Measurements from ENCODE around the gene OR8B4. TPM values are rescaled to one million over a fixed set of nuclear protein-coding genes. Genes with fewer than 3 reads are reported as not detected.
A peak's percentile ranks its signal among the peaks of the same experiment; 100 is the strongest.
"Not testable (repeated sequence)": the region's sequence is repeated elsewhere in the genome, so short reads cannot be mapped to it uniquely, and the experiment has no call there.

The OR8B4 gene
- total and polyA plus RNA-seq, 10 of the 15 experiments (the other 5 are each of a cell fraction or from before 2014, with no cell fraction given): not detected

DNA sequence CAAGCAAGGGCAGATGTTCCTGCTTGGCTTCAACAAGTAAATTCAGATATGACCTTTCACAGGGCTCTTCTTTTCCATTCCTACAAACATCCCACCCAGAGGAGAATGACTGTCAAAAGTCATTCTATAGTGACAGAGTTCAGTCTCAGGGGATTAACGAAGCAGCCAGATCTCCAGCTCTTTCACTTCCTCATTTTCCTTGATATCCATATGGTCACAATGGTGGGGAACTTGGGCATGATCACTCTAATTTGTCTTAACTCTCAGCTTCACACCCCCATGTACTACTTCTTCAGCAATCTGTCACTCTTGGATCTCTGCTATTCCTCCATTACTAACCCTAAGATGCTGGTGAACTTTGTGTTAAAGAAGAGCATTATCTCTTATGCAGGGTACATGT lies 35.8 kb upstream of the OR8B4 start:
- FAIRE-seq (no peak), DNase-seq (ENCODE audit: low read depth, low spot score) (no peak), ATAC-seq (no peak)
- H3K9me3 ChIP-seq (replicated peaks; ENCODE audit: control insufficient read depth, insufficient read depth, low read length): no peaks in the 10 kb centered on the region
- 0% methylated on average over 1 of the region's 1 CpG for WGBS (ENCODE audit: insufficient coverage, insufficient replicate concordance, low lambda C conversion rate, missing lambda C conversion rate)
- no peaks in the 10 kb centered on the region for H3K79me2 ChIP-seq (ENCODE audit: control insufficient read depth, insufficient read depth, low read length)
- no peaks in the 10 kb centered on the region for H3K4me1 ChIP-seq (ENCODE audit: control insufficient read depth, insufficient read depth, low read length)
- CTCF ChIA-PET: no interaction called here
- intact Hi-C loops (cut with micrococcal nuclease; ENCODE audit: unreplicated experiment) (no loop called here), in situ Hi-C loops (cut with MboI) (no loop called here)
- BruUV-seq (replicated peaks): no TSS peak
- SMC1A ChIA-PET (ENCODE audit: uncharacterized antibody, unreplicated experiment): no interaction called here
- H4K20me1 ChIP-seq (ENCODE audit: control insufficient read depth, insufficient read depth): no peaks in the 10 kb centered on the region
- no peak overlapping the region for H2AFZ ChIP-seq (ENCODE audit: control insufficient read depth, low read depth, low read length)
- no peak overlapping the region for H3K27ac ChIP-seq (ENCODE audit: control insufficient read depth, insufficient read depth)
- H3K9ac ChIP-seq (ENCODE audit: control insufficient read depth, insufficient read depth, low read length): no peak overlapping the region
- TF ChIP-seq ELK1 (IDR thresholded peaks at IDR 0.05; ENCODE audit: low read depth, low read length): no peak
- no peak for TF ChIP-seq DPF2 (IDR thresholded peaks at IDR 0.05)
- TF ChIP-seq HCFC1 (IDR thresholded peaks at IDR 0.05; ENCODE audit: low read length): no peak
- no peak for TF ChIP-seq BACH1 (IDR thresholded peaks at IDR 0.05; ENCODE audit: borderline replicate concordance)
- TF ChIP-seq CHD1 (IDR thresholded peaks at IDR 0.05; ENCODE audit: low read depth, low read length): no peak
- POLR2A ChIA-PET: no interaction called here
- no peaks in the 10 kb centered on the region for H3K27me3 ChIP-seq (replicated peaks in 1 of 2; ENCODE audit: control insufficient read depth in 2 of 2, insufficient read depth in 2 of 2, low read length in 1 of 2)
- RAD21 ChIA-PET (ENCODE audit: unreplicated experiment): no interaction called here
- no peak overlapping the region for H3K4me3 ChIP-seq
- H3K36me3 ChIP-seq (ENCODE audit: control insufficient read depth in 2 of 2, insufficient read depth in 2 of 2, low read length in 1 of 2): no peaks in the 10 kb centered on the region
- no peak overlapping the region for H3K4me2 ChIP-seq (ENCODE audit: control insufficient read depth, insufficient read depth)

DNA sequence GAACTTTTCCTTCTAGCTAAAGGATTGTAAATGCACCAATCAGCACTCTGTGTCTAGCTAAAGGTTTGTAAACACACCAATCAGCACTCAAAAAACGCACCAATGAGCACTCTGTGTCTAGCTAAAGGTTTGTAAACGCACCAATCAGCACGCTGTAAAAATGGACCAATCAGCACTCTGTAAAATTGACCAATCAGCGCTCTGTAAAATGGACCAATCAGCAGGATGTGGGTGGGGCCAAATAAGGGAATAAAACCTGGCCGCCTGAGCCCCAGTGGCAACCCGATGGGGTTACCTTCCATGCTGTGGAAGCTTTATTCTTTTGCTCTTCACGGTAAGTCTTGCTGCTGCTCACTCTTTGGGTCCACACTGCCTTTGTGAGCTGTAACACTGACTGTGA lies 34.7 kb upstream of the OR8B4 start:
- DNase-seq (ENCODE audit: low read depth, low spot score); in situ Hi-C loops (cut with MboI); H3K27ac ChIP-seq (ENCODE audit: control insufficient read depth, insufficient read depth): not testable (repeated sequence)

More for the DNA sequence above, 34.7 kb upstream of the OR8B4 start:
- H3K4me1 ChIP-seq (ENCODE audit: control insufficient read depth, insufficient read depth, low read length); H3K79me2 ChIP-seq (ENCODE audit: control insufficient read depth, insufficient read depth, low read length); ATAC-seq; H4K20me1 ChIP-seq (ENCODE audit: control insufficient read depth, insufficient read depth); SMC1A ChIA-PET (ENCODE audit: uncharacterized antibody, unreplicated experiment); H3K9ac ChIP-seq (ENCODE audit: control insufficient read depth, insufficient read depth, low read length); FAIRE-seq; H3K36me3 ChIP-seq (ENCODE audit: control insufficient read depth in 2 of 2, insufficient read depth in 2 of 2, low read length in 1 of 2); BruUV-seq (replicated peaks); POLR2A ChIA-PET; H2AFZ ChIP-seq (ENCODE audit: control insufficient read depth, low read depth, low read length); H3K4me2 ChIP-seq (ENCODE audit: control insufficient read depth, insufficient read depth); RAD21 ChIA-PET (ENCODE audit: unreplicated experiment); H3K27me3 ChIP-seq (replicated peaks in 1 of 2; ENCODE audit: control insufficient read depth in 2 of 2, insufficient read depth in 2 of 2, low read length in 1 of 2); H3K4me3 ChIP-seq; intact Hi-C loops (cut with micrococcal nuclease; ENCODE audit: unreplicated experiment); H3K9me3 ChIP-seq (replicated peaks; ENCODE audit: control insufficient read depth, insufficient read depth, low read length); CTCF ChIA-PET: not testable (repeated sequence)
- TF ChIP-seq NFYB (IDR thresholded peaks at IDR 0.05; ENCODE audit: insufficient read depth, low read depth, low read length): peak; percentile 47; the same call in 1 of the 2 replicates
- 47% methylated on average over 7 of the region's 7 CpGs for WGBS (ENCODE audit: insufficient coverage, insufficient replicate concordance, low lambda C conversion rate, missing lambda C conversion rate)
